HS-5 (cell line): ENCODE data around the gene TMEM108.

Experiments used
- DNase-seq: peaks from one replicate; pipeline ENCODE4 v3.0.0-alpha.2; 2012; ENCODE audit warnings: low read depth

Gene TMEM108

DNA sequence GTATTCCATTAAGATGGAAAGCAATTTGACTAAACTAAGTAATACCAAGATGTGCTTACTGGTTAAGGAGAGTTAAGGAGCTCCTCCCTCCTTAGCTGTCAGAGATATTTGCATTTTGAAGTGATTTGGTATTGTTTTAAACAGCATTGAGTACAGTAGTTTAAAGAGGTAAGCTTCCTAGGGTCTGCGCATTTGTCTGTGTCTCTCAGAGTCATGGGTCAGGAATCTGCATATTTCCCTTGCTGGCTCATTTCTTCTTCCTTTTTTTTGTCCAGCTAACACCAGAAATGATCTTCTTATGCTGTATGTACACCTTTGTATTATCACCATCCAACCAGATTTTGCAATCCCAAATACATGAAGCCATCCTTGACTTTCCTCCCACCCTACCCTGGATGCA lies 198.7 kb downstream of the TMEM108 start:
- no peak for DNase-seq

DNA sequence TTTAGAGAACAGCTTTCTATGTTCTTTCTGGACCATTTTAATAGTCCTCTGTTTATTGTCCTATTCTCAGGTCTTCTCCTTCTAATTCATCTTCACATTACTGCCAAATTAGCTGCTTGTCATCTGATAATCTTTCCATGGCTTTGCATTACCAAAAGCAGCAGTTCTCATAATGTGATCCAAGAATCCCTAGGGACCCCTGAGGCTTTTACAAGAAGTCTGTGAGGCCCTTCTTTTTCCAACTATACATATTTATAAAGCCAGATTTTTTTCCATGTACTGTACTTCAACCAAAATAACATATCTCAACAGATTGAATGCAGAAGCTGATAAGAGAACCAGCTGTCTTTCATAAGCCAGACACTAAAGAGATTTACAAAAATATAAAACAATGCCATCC lies 199.2 kb downstream of the TMEM108 start:
- no peak for DNase-seq

DNA sequence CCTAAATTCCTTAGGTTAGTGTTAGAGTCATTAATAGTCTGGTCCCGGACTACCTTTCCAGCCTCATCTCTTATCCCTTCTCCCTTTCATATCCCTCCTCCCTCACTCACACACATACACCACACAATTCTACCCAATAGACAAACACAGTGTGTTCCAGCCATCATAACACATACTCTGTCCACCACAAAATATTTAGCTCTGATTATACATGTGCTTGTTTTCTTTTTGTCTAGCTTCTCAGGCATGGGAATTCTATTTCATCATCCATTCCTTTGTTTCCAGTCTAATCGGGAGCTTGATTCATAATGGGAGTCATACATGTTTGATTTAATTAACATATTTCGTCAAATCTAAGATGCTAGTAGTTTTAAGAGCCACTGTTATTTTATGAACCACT lies 199.8 kb downstream of the TMEM108 start:
- no peak for DNase-seq

DNA sequence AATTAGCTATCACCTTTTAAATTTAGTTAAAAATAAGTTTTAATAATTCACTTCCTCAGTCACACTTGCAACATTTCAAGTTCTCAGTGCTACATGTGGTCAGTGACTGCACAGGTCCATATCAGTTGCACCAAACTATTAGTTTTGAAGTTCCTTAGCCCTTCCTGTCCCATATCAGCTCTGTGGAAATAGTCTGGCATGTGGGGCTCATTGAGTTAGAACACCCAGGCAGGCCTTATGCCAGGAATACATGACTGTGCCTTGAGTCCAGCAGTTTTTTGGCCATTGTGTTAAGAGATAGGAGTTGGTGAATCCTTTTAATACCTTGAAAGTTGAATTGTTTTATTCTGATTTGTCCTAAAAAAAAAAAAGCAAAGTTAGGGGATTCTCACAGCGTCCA lies 207.9 kb downstream of the TMEM108 start:
- no peak for DNase-seq

DNA sequence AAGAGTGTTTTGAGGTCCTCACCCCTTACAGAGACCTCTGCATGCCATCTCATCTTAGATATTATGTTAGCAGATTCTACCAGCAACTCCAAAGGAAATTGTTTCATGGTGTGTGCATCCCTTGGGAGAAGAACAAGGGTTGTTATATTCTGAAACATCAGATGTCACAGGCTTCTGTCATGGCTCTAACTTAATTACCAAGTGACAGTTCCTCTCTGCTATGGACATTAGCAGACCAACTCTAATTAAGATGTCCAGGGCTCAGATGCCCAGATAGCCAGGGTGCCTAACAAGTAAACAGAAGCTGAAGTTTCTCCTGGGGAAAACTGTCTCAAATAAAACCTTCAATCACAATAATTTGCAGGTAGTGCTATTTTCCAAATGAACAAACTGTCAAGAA lies 208.6 kb downstream of the TMEM108 start:
- no peak for DNase-seq

DNA sequence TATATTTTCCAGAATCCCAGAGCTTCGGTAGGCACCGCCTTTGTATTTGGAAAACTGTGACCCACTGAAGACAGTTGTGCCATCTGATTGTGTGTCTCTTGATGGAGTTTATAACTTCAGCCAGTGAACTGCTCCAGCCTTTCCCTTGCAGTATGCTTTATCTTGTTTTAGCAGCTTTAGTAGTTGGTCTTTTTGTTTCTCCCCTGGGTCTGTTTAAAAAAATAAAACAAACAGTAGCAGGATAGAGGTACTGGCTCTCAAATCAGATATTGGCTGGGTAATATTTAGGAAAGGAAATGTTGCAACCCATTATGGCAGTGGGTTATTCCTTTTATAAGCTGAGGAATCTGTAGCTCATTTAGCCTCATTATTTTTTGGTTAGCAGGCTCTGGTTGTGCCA lies 210.2 kb downstream of the TMEM108 start:
- no peak for DNase-seq

DNA sequence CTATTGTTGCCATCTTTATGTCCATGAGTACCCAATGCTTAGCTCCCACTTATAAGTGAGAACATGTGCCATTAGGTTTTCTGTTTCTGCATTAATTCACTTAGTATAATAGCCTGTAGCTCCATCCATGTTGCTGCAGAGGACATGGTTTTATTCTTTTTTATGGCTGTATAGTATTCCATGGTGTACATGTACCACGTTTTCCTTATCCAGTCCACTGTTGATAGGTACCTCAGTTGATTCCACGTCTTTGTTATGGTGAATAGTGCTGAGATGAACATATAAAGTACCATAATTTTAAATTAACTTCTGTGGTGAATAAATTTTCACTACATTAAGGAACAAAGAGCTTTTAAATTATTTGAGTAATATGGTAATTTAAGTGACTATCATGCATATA lies 211.3 kb downstream of the TMEM108 start:
- DNase-seq: no peak

DNA sequence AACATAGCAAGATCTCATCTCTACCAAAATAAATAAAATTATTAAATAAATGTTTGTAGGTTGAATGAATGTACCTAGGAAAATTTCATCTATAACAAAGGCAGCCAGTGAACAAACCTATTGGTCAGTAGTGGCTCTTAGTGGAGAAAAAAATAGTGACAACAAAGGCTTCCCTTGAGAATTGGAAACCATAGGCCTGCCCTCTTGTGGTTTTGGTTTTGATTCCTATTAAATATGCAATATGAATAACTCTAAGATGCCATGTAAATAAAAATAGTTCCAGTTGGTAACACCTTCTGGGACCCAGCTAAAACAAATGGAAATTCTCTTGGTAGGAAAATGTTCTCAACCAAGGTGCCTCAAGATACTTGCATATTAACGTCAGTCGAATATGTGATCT lies 216.0 kb downstream of the TMEM108 start:
- no peak for DNase-seq

DNA sequence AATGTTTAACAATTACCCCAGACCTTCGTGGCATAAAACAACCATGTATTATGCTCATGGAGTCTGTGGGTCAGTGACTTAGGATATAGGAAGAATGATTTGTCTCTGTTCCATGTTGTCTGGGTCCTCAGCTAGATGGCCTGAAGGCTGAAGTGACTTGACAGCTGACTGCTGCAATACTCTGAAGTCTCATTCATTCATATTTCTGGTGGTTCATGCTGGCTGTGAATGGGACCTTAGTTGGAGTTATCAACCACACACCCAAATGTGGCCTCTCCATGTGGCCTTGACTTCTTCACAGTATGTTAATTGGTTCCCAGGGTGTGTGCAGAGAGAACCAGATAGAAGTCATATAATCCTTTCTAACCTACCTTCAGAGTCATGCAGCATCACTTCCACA lies 216.5 kb downstream of the TMEM108 start:
- DNase-seq: no peak

DNA sequence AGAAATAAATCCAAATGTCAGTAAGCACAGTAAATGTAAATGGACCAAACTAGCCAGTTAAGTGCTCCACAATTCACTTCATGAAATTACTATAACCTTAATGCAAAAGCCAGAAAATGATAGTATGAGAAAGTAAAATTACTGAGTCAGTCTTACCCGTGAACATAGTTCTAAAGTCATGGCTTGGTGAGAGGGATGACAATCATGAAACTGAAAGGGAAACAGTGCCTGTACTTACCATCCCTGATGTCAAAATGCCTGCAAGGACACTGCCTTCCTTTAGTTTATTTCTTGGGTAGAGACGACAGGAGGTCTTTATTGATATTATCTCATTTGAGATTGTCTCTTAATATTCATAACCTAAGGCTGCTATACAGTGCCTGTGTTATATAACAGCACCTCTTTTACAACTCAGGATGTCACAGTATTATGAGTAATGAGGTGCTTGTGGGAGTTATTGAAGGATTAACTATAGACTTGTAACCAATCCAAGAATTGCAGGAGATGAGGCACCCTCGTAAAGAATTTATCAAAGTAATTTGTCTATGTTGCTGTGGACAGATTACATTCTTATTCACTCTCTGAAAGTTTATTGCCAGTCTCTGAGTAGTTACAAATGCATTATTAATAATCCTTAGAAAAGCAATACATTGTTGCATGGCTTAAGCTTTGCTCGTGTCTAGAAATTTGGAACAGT lies 218.7 kb downstream of the TMEM108 start:
- no peak for DNase-seq

DNA sequence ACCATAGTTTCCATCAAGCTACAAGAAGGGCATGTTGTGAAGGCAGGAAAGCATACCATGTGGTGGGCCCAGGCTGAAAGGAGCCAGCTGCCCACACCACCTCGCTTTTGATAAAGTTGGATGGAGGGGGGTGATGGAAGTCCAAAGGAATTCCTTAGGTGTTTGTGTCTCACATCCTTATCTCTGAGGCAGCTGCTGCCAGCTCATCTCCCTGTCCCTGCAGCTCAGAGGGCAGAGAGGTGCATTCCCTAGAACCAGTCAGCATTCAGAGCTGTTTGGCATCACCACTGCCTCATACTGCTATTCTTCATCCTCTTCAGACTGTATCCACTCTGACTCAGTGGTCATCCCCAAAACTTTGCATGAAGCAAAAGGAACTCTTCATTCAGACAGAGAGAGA lies 220.2 kb downstream of the TMEM108 start:
- DNase-seq: no peak

DNA sequence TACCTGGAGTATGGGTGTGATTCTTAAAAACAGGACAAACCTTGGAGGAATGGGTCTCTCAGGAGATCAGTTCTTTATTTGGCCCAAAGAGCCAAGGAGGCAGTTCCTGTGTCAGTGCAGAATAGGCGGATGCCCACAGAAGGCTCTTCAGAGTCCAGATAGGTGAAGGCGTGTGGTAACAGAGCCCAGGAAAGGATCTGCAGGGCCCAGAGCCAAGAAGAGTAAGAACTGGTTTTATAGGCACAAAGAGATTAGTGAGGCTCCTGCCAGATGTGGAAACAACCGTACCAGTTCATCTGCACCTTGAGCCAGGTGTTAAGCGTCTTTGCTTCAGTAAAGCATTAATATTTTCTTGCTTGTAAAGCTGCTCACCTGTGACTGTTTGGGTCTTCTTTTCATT lies 221.6 kb downstream of the TMEM108 start:
- DNase-seq: no peak

DNA sequence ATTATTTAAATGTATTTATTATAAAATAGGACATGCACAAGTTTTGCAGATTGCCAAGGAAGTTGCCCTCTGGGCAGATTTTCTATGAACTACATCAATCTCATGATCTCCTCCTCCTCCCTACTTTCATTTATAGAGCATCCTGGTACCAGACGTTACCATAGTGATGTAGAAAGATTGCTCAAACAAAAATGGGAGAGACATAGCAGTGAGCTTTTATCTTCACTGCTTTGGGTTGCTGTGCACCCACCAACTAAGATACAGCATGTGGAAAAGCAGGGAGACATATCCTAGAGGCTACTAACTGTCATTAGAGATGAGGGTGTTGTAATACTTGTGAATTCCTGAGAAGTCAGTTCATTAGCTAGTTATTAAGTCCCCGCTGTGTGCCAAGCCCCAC lies 224.1 kb downstream of the TMEM108 start:
- DNase-seq: no peak

DNA sequence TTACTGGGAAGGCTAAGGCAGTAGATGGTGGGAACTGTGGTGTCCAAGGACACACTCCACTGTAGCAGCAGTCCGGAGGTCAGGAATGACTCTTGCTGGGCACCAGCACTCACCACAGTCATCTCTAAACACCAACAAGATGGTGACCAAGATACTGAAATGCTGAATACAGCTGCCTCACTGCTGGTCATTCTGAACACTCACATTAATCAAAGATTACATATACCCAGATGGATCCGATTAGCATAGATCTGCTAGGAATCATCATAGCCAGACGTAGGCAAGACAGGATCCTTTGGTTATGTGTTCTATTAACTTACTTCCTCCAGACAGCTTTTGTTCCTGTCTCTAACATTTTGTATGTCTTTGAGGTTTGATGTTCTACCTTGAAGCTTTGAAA lies 226.7 kb downstream of the TMEM108 start:
- no peak for DNase-seq

DNA sequence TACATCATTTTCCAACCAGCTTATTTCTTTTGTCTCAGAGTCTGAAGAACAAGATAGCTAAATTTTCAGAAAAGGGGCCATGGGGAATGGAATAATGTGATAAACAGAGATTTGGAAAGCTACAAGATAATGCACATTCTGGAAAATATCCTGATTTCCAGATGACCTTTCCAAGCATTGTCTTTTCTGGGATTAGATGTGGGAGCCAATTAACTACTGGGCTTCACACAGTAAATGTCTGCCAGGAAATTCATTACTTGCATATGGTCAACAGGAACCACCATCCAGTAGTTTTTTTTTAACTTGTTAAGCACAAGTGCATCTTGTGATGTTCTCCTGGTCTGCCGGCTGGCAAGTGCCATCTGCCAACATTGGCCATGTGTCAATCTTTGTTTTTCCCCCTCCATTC lies 230.5 kb downstream of the TMEM108 start:
- DNase-seq: no peak

DNA sequence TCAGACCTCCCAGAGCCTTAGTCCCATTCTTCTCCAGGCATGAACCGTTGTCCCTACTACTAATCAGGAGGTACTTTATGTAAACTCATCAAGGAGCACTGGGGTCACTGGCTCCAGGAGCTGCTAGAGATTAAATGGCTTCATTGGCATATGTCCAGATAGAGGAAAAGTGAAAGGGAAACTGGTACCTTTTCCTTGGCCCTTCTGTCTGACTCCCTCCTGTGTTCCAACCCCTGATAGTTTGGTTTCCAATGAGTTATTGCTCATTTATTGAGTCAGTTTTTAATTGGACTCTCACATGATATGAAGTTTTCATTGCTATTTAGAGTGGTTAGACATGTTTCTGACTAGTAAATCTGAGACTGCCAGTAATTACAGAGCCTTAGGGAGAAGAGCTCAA lies 231.2 kb downstream of the TMEM108 start:
- no peak for DNase-seq

DNA sequence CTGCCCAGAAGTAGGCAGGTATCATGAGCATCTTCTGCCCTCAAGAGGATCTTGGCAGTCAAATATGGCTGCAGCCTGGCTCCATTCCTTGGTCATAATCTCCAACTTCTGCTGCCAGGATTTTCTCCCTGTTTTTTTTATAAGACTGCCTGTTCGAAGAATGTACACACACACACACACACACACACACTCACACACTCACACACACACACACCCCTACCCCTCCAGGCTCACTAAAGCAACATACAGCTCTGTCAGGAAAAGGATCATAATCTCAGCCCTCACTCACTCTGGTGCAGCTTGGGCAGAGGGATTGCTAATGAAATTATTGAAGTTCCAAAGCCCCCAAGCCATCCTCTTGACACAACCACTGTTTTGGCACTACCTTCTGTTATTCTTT lies 232.4 kb downstream of the TMEM108 start:
- no peak for DNase-seq

DNA sequence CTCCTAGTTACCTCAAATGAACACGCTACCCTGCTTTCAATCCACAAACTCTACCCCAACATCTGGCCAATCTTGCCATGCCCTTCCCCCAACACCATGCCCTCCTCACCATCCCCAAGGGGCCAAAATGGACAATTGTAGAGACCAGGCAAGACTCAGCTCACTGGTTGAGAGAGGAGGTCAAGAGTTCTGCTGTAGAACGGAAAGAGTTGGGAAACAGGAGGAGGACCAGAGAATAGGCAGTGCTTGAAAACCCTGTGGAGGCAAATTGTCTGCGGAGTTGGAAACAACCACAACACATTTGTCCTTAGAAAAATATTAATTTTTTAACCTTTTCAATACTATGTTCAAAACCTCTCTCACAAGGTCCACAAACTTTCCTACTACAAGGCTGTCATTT lies 232.9 kb downstream of the TMEM108 start:
- DNase-seq: no peak

DNA sequence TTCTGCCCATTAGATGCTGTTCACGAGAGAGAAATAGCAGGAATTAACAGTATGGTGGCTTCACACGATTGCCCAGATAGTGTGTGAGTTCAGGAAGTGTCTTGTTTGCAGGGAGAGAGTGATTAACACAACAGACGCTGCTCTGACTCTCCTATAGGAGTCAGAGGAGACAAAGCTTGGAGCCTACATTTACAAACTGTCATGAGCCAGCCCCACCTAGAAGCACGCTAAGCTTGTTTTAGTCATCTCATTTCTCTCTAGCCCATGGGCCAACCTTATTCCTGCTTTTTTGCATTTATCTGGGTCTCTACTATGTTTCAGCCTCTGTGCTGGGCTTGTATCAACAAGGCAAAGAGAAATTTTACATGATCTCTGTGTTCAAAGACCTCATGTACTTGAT lies 233.3 kb downstream of the TMEM108 start:
- DNase-seq: no peak

DNA sequence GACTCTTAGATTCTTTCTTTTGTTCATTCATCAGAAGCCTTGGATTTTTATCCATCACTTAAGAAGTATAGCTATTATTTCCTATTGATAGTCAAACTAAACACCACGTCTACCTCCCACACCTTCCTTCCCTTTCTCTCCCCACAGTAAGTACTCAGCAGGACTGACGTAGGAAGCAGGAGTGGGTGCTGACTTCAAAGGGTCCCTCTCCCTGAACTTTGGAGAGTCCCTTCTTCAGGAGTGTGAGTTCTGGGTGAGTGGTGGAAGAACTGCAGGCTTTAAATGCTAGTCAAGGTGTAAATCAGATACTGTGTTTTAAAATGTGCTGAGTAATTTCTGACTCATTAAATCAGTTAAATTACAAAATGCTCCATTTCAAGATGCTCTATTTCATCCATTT lies 235.2 kb downstream of the TMEM108 start:
- no peak for DNase-seq

DNA sequence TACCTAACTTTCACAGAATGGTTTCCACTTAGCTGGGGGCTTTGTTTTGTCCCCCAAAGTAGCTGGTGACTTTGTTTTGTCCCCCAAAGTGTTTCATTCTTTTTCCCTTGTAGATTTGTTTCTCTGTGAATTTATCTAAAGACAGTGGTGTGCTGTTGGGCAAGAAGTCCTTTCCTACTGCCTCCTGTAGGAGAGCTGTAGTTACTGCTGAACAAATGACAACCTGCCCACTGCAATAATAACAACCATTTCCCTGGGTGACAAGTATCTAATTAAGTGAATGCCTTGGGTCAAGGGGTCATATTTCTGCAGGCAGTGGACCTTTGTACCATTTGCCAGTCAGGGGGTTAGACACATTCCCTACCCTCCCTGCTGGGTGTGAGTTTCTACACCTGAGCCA lies 236.3 kb downstream of the TMEM108 start:
- no peak for DNase-seq

DNA sequence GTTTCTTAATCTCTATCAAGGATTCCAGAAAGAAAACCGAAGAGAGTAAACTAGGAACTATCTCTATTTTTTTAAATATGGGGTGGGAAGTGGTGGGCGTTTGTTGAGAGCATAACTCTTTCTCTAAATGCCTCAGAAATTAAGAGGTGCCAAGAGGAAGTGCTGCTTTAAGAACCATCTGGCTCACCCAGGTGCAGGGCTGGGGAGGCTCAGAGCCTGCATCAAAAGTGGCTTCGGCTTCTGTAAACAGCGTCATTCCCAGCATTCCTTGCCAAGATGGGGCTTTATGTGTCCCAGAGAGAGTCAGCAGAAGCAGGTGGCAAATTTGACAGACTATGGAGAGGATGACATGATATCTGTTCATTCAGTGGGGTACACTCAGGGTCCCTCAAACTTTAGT lies 238.4 kb downstream of the TMEM108 start:
- no peak for DNase-seq

DNA sequence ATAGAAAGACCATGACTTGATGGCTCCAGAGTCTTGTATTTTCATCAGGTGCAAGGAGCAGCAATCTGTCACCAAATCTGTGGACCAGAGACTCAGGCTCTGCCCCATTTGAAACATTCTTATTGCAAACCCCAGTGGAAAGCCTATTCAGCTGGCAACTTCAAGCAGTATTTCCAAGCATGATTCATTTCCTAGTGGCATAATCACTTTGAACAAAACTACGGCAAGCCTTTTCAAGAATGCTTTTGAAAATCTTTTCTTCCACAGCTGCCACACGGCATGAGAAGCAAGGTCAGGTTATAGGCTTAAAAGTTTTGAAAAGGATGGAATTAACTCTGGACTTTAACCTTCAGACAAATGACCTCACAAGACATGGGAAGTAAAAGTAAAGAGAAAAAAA lies 239.6 kb downstream of the TMEM108 start:
- DNase-seq: no peak

DNA sequence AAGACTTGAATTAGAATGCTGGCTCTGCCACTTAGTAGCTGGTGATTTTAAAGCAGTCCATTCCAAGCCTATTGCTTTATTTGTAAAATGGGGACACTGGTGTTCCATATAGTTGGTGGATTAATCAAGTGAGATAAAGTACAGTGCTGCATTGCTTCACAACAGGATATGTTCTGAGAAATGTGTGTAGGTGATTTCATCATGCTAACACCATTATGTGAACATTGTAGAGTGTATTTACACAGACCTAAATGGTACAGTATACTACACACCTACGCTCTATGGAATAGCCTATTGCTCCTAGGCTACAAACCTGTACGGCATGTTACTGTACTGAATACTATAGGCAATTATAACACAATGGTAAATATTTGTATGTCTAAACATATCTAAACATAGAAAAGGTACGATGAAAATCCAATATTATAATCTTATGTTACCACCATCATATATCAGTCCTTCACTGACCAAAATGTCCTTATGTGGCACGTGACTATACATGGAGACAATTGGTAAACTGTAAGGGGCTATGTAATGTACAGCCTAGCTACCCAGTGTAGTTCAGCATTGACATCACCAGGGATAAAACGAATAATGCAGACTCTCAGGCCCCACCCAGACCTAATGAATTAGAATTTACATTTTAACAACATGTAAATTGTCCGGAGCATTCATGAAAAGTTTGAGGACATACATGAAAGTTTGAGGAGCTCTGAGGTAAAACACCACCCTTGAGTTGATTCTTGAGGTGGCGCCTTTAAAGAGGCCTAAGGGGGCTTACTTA lies 240.3 kb downstream of the TMEM108 start:
- DNase-seq: no peak
